Embryonic facial prominence (tissue), 1 donor: ENCODE results near the gene PACRG.

Experiments
- DNase-seq: peaks from one replicate; pipeline ENCODE4 v3.0.0-alpha.2; 2016; ENCODE audit errors: extremely low spot score

Gene PACRG

DNA sequence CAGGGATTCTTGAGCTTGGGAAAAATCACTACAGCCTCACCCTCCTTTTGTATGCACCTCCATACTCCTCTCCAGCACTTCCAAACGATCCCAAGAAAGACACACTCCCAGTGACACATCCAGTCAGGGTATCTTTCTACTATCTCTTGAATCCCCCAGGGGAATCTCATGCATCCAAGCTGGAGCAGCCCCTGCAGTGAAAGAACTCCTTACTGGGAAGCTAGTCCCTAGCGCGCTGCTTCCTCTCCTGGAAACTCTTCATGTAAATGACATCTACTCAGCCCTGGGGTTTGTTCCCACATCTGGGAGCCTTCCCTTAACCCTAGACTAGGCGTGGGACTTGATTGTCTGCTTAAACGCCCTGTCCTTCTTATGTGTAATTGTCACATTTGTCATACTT lies 357.7 kb downstream of the PACRG start:
- no peak for DNase-seq

DNA sequence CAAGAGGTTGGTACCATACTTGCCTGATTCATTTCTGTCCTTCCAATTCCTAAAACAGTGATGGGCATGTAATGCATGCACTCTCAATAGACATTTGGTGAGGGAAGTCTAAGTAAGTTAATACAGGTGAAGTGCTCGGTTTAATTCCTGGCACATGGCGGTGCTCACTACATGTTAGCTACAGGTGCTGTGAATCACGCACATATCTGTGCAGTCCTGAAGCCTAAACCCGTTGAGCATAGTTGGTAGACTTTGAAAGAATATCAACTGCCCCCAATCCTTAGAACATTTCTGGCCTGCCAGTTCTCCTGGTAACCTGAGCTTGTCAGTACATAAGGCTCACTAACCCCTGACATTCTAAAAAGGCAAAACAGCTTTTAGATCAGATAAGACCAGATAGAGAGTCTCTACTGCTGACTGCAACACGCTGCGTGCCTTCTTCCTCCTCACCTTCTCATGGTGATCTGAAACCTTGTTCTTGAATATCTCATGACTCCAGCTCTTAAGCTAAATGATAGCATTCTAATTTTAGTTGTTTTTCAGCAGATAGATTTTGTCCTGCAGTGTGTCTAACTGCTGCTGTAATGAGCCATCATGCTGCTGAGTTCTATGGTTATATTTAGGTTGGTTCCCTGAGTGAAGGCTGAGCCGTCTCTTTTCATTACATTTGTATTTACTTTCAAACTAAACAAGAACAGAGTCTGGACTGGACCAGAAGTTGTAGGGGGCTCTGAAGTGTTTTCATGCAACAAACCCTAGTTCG lies 358.3 kb downstream of the PACRG start:
- no peak for DNase-seq

DNA sequence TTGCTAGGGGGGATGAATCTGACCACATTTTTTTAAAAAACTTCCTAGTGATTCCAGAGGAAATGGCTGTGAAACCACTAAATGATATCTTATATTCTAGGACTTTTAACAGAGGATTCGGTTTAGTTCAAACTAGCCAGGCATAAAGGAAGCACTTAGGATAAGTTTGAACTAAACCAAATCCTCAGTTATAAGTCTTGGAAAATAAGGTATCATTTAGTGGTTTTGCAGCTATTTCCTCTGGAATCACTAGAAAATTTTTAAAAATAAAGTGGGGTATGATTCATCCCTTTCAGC lies 358.8 kb downstream of the PACRG start:
- peak; percentile 78 for DNase-seq

DNA sequence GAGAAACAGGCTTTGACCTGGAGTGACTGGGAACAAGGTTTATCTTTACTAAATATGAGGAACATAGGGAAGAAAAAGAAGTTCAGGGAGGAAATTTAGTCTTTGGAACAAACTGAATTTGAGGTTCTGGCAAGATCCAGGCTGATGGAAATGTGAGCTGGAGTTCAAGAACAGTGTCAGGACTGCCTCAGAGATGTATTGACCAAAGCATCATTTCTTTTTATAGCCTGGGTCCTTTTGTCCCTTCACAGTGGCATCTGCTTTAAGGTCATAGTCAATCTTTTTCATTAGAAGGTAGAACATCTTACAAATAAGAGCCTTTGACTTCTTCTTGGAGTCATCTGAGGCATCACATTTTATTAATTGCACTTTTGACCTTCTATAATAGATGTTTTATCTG lies 360.2 kb downstream of the PACRG start:
- DNase-seq = no peak

DNA sequence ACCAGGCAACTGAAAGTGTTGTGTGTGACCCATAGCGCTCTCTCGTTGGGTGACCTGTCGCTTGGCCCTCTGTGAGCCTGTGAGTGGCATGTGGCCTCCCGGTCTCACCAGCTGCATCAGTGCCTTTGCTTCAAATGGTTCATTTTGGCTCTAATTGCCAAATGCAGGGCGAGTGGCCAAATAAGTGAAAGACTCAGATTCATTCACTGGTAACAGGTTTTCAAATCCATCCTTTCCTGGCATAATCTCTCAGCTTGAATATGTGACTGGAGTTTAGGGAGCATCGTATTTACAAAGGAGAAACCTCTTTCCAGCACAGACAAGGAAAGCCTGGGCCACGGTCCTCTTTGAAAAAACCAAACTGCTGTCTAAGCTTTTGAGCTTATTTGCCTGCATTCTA lies 365.1 kb downstream of the PACRG start:
- no peak for DNase-seq

DNA sequence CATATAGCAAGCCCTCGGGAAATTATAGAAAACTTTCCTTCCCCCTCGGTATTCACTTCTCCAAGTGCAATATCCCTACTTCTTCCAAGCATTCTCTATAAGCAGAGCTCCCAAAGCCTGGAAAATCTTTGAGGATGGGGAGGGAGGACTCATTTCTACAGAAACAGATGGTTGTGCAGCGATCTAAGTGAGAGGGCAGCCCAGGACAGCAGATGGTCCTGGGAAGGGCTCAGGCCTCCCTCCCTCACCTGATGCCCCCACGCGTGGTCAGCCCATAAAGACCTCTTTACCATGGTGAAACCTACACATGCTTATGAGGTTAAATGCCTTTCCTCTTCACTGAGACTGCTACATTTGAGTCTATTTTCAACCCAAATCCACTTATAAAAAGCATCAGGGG lies 367.1 kb downstream of the PACRG start:
- no peak for DNase-seq

DNA sequence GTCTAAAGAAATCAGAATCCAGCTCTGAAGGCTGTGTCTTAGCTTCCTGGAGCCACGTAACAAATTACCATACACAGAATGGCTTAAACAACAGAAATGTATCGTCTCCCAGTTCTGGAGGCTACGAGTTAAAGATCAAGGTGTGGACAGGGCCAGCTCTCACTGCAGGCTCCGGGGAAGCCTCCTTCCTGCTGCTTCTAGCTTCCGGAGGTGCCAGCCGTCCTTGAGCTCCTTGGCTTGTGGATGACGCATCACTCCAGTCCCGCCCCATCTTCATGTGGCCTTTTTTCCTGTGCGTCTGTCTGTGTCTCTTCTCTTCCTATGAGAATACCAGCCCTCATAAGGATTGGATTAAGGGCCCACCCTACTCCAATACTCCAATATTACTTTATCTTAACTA lies 367.6 kb downstream of the PACRG start:
- DNase-seq = no peak

DNA sequence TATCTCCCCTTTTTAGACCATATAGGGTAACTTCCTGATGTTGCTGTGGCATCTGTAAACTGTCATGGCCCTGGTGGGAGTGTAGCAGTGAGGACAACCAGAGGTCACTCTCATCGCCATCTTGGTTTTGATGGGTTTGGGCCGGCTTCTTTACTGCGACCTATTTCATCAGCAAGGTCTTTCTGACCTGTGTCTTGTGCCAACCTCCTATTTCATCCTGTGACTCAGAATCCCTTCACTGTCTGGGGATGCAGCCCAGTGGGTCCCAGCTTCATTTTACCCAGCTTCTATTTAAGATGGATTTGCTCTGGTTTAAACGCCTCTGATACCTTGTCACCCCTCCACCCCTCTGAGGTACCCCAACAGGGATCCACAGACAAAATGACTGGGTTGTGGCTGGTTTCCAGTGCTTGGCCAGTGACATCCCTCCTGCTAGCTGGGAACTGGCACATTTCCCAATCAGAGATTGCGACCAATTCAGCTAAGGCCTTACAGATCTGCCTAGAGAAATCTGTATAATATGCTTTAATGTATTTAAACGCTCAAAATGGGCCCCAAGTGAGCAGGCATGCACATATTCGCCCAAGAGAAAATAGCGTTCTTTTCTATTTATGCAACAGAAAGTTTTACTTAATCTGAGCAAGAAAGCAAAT lies 371.2 kb downstream of the PACRG start:
- no peak for DNase-seq

DNA sequence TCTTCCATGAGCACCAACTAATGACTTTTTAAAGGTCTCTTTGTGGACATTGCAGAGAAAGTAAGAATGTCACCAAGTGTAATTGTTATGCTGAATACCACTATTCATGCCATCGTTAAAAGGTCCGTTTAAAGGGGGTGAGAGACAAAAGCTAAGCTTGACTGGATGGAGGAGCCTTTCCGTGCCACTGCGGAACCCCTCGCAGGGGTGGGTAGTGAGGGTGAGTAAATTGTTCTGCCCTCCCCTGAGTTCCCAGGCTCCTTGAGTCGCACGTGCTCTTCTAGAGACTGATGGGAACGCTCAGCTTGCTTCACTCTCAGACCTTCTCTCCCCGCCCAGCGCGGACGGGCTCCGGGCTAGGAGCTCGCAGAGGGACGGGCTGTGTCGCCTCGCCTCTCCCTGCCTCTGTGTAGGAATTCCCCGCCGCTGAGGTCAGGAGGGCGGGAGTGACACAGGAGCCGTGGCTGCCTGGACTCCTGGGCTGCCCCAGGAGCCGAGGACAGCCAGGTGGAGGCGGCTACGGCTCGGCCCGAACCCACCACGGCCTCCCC lies 371.9 kb downstream of the PACRG start:
- no peak for DNase-seq

DNA sequence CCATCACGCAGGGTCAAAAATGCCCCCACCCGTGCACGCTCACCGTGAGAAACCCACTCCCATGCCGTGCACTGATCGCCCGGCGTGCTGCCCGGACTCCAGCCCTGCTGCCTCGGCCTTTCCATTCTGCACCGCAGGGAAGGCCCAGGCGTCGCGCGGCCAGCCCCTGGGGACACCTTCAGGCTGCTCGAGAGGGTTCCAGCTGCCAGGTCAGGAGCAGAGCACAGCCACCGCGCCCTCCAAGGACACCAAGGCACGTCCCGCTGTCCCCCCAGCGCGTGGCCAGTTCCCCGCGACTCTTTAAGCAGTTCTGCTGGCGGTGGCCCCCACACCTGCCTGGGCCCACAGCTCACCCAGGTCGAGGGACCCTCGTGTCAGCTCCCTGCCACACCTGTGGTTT lies 372.5 kb downstream of the PACRG start:
- no peak for DNase-seq

DNA sequence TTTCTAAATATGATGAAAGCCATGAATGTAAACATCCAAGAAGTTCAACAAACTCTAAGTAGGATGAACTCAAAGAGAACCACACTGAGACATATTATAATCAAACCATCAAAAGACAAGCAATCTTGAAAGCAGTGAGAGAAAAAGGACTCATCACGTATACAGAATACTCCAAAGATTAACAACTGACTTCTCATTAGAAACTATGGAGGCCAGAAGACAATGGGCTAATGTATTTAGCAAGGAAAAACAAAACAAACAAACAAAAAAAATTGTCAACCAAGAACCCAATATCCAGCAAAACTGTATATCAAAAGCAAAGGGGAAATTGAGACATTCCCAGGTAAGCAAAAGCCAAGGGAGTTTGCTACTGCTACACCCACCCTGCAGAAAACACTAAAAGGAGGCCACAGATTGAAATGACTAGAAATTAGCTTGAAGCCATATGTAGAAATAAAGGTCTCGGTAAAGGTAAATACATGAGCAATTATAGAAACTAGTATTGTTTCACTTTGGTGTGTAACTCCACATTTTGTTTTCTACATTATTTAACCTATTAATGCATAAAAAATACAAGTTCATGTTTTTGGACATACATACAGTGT lies 385.7 kb downstream of the PACRG start:
- no peak for DNase-seq

DNA sequence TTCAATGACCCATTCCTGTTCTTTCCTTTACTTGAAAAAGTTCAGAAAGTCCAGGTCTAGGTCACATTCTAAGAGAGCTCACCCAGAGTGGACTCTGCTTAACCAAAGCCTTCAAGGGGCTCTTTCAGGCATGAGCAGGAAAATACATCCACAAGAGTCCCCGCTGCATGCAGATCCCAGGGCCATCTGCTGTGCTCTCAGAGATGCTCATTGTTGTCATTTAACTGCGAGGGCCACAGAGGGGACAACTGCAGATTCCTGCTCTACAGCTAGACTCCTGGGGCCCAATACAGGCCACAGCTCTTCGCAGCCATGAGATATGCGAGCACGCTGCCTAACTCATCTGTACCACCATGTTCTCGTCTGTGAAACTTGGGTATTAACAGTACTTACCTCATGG lies 391.2 kb downstream of the PACRG start:
- DNase-seq = no peak

DNA sequence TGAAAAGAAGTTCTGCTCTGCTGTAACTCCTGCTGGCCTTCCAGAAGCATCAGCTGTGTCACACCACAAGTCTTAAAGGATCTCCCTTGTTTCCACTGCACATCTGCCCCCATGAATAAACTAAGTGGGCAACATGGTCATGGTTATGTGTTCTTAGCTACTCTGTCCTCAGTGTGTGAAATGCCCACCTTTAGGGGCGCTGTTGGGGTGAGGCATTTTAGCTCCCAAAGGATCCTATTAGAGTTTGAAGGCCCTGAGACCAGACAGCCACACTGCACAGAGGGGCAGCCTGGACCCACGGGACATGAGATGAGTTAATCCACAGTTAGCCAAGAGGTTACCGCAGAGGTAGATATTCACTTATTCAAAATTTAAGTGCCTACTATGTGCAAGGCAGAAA lies 392.4 kb downstream of the PACRG start:
- no peak for DNase-seq

DNA sequence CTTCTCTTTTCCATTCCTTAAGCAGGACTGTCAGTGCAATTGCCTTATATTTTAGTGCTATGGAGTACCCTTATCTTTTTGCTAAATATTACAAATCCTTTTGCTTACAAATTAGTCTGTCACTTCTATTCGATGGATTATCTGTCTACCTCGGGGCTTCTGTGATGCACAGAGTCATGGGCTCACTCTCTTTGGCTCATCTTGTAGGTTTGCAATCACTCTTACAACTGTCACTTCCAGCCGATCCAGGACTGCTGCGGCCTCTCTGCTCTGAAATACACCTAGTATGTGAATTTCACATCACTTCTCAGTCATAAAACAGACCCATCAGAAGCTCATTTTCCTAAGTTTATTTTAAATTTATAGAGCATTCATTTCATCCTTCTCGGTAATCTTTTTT lies 393.5 kb downstream of the PACRG start:
- no peak for DNase-seq

DNA sequence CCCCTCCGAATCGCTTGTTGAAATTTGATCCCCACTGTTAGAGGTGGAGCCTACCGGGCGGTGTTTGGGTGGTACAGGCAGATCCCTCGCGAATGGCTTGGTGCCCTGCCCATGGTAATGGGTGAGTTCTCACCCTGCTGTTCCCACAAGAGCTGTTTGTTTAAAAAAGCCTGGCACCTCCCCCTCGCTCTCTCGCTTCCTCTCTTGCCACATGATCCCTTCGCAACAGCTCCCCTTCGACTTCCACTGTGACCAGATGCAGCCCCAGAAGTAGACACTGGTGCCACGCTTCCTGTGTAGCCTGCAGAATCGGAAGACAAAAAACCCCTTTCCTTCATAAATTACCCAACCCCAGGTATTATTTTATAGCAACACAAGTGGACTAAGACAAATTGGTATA lies 394.6 kb downstream of the PACRG start:
- no peak for DNase-seq

DNA sequence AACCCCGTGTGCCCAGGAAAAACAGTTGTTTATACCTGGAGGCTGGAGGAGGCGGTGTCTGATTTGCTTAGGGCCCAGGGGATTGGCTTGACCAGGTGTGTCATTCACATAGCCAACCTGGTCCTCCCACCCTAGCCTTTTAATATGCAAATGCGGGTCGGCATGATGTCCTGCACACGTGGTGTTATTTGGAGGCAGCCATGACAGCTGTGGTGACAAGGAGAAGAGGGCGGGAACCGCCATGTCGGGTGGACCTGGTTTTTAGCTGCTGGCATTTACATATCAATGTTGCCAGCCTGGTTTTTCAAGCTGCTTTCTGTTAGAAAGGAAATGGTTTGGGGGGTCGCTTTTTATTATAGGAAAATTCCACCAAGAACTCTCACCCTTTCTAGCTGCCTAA lies 395.3 kb downstream of the PACRG start:
- DNase-seq = no peak

DNA sequence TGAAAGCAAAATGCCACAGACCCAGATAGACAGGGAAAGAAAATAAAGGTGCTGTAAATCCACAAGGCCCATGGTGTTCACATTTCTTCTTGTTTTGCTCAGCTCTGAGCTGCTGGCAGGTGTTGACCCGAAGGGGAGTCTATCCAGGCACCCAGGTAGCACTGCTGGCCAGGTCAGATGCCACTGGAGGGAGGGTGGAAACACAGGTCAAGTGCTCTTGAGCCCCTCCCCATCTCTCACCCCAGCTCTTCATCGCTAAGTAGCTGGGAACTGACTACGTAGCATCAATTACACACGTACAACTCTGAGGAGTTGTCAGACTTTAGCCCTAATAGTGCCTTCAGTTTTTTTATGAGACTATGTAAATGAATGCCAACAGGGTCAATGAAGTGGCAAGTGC lies 399.0 kb downstream of the PACRG start:
- no peak for DNase-seq

DNA sequence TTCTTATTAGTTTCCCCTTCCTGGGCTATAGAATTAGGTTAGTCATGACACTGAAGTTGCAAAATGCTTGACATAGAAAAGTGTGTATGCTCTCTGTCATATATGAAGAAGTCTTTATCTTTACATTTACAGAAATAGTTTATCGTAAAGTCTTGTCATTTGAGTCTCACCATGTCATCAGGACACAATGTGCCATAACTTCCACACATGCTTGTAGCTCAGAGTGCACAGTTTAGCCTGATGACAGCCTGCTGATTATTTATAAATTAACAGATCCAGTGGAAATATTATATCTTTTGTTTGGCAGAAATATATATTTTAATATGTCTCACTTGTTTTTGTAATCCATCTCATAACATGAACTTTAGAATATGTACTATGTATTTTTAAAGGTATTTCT lies 399.8 kb downstream of the PACRG start:
- no peak for DNase-seq

DNA sequence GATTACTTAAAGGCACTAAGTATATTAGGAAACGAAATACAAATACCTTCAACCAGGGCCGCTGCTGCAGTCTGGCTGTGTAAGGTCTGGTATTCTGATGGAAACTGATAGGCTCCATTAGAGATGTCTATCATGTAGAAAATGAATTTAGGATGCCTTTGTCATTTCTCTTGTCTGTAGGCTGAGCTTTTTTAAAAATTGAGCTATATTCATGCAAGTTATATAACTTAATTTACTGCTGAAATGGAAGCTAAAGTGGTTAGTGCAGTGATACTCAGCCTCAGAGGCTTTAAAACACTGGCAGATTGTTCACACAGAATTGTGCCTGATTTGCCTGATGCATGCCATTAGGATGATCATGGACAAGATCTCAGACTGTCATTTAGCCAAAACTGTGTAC lies 400.6 kb downstream of the PACRG start:
- no peak for DNase-seq

DNA sequence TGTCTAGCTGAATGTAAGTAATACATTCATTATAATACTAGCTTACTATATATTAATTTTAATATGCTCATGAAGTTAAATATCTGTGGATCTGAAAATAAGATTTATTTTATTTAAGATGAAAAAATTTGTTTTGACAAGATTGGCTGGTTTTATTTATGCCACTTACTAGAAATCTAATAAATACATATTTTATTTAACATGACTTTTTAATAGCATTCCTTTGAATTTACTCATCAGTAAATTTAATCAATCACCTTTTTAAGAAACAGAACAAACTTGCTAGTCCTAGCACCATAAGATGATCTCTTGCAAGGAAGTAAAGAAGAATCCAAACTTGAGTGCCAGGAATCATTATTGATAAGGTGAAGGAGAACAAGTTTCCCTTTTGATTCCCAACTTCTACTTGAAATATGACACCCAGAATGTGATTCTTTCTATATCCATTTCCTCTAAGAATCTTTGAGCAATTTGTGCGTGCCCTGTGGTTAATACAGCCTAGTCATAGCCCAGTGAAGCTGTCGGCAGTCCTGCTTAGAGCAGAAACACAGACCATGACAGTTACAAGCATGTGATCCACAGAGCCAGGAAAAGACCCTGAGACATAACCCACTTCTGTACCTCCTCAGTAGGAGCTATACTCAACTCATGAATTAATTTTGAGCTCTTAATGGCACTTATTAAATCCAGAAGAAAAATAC lies 404.4 kb downstream of the PACRG start:
- DNase-seq = no peak

DNA sequence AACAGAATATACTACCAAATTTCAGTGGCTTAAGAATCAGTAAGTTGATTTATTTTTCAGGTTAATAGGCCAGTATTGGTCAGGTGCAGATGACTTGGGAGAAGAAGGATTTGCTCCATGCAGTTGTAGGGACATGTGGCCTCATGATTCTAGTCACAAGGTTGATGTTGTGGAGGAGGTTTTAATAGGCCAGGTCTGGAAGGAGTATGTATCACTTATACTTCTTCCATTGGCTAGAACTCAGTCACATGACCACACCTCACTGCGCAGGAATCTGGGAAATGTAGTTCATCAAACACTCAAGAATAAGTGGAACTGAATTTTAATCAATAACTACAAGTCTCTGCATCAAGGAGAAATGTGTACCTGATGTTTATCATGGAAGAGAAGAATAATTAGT lies 405.2 kb downstream of the PACRG start:
- DNase-seq = no peak

DNA sequence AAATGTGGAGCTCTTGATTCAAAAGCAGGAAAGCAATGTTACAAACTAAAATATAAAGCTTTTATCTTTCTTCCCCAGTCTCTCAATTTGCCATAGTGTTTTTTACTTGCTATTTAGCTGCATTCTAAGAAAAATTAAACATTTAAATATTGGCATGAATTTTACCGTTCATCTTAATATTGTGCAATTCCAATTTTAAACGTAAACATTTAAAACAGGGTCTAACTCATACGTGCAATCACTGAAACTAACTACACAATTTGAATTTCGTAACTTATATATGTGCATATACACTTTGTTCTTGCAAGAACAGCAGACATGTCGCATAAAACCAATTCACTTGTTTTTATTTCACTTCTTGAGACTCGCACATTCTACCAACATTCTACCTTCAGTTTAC lies 405.9 kb downstream of the PACRG start:
- no peak for DNase-seq
